Neural cell (in vitro differentiated cells): Measurements from ENCODE around the gene IL36B. TPM values are rescaled to one million over a fixed set of nuclear protein-coding genes. Genes with fewer than 3 reads are reported as not detected.

Experiments used
- H2AFZ ChIP-seq: fragments of 200-600, 300-800 bp; sonication (generic), shearing (Covaris generic); 2 replicates; pipeline ENCODE4 v1.6.0; 2014; ENCODE audit warnings: low read depth, mild to moderate bottlenecking, antibody characterized with exemption, low read length, moderate library complexity
- H3F3A ChIP-seq: fragments of 200-600 bp; shearing (Covaris generic); 2 replicates; pipeline ENCODE4 v1.6.1; 2016; ENCODE audit warnings: mild to moderate bottlenecking, moderate library complexity, mixed read lengths, antibody characterized with exemption, low read length; ENCODE audit not compliant: insufficient read depth, poor library complexity, severe bottlenecking
- H3K27ac ChIP-seq: fragments of 200-600, 300-800 bp; sonication (generic), shearing (Covaris generic); 2 replicates; pipeline ENCODE4 v1.5.1; 2014; ENCODE audit warnings: mild to moderate bottlenecking, low read length, moderate library complexity
- H3K27me3 ChIP-seq: fragments of 300-800, 200-600 bp; sonication (generic), shearing (Covaris generic); 2 replicates; pipeline ENCODE4 v1.6.0; 2014; ENCODE audit warnings: mild to moderate bottlenecking, low read depth, low read length, moderate library complexity; ENCODE audit not compliant: insufficient read depth
- H3K36me3 ChIP-seq: fragments of 300-800, 200-600 bp; sonication (generic), shearing (Covaris generic); 2 replicates; pipeline ENCODE4 v1.5.1; 2014; ENCODE audit warnings: mild to moderate bottlenecking, antibody characterized with exemption, low read length, moderate library complexity; ENCODE audit not compliant: insufficient read depth
- H3K4me2 ChIP-seq: fragments of 300-800, 200-600 bp; sonication (generic), shearing (Covaris generic); 2 replicates; pipeline ENCODE4 v1.6.0; 2014; ENCODE audit warnings: mild to moderate bottlenecking, low read length
- H3K4me3 ChIP-seq: fragments of 300-800, 200-600 bp; sonication (generic), shearing (Covaris generic); 2 replicates; pipeline ENCODE4 v1.5.1; 2014; ENCODE audit warnings: mild to moderate bottlenecking, low read length, moderate library complexity
- H3K79me2 ChIP-seq: fragments of 200-600 bp; shearing (Covaris generic); replicated peaks from 2 replicates; pipeline ENCODE4 v1.6.0; 2014; ENCODE audit warnings: mild to moderate bottlenecking, low read length, moderate library complexity; ENCODE audit not compliant: insufficient read depth
- H3K9ac ChIP-seq: fragments of 300-800, 200-600 bp; sonication (generic), shearing (Covaris generic); 2 replicates; pipeline ENCODE4 v1.6.1; 2016; ENCODE audit warnings: mild to moderate bottlenecking, low read length, mixed read lengths
- H3K9me2 ChIP-seq: fragments of 200-600 bp; shearing (Covaris generic); 2 replicates; pipeline ENCODE4 v1.6.1; 2016; ENCODE audit warnings: mild to moderate bottlenecking, low read length, mixed read lengths; ENCODE audit not compliant: insufficient read depth
- H3K9me3 ChIP-seq: fragments of 200-600, 300-800 bp; sonication (generic), shearing (Covaris generic); 2 replicates; pipeline ENCODE4 v1.6.1; 2016; ENCODE audit warnings: mild to moderate bottlenecking, mixed run types, low read length, moderate library complexity, mixed read lengths
- H4K20me1 ChIP-seq: fragments of 200-600 bp; shearing (Covaris generic); 2 replicates; pipeline ENCODE4 v1.6.1; 2016; ENCODE audit warnings: mild to moderate bottlenecking, mixed run types; ENCODE audit not compliant: insufficient read depth
- CTCF ChIP-seq: fragments of 450-650 bp; IDR thresholded peaks from 2 replicates; pipeline ENCODE4 v1.5.1; 2014; ENCODE audit warnings: antibody characterized with exemption, mild to moderate bottlenecking, moderate library complexity; ENCODE audit not compliant: poor library complexity, severe bottlenecking
- EP300 ChIP-seq: fragments of 450-650 bp; conservative IDR thresholded peaks from 2 replicates; pipeline ENCODE4 v1.6.1; 2014; ENCODE audit warnings: antibody characterized with exemption, mild to moderate bottlenecking, moderate library complexity; ENCODE audit not compliant: poor library complexity, severe bottlenecking
- EZH2 ChIP-seq: fragments of 200-600, 300-800 bp; shearing (Covaris generic), sonication (generic); IDR thresholded peaks from 2 replicates; pipeline ENCODE4 v1.6.1; 2014; ENCODE audit warnings: antibody characterized with exemption, low read length, borderline replicate concordance, mild to moderate bottlenecking; ENCODE audit not compliant: insufficient read depth, poor library complexity, severe bottlenecking
- MXI1 ChIP-seq: fragments of 450-650 bp; conservative IDR thresholded peaks from 2 replicates; pipeline ENCODE4 v1.6.1; 2014; ENCODE audit warnings: antibody characterized with exemption, mild to moderate bottlenecking; ENCODE audit not compliant: poor library complexity, severe bottlenecking
- POLR2AphosphoS5 ChIP-seq: IDR thresholded peaks from 2 replicates; pipeline ENCODE4 v1.6.1; 2012
- RAD21 ChIP-seq: fragments of 450-650 bp; conservative IDR thresholded peaks from 2 replicates; pipeline ENCODE4 v1.6.1; 2014; ENCODE audit warnings: antibody characterized with exemption, mild to moderate bottlenecking, moderate library complexity
- SMC3 ChIP-seq: fragments of 450-650 bp; conservative IDR thresholded peaks from 2 replicates; pipeline ENCODE4 v1.6.1; 2014; ENCODE audit warnings: antibody characterized with exemption, mild to moderate bottlenecking, moderate library complexity; ENCODE audit not compliant: poor library complexity
- TAF1 ChIP-seq: IDR thresholded peaks from 2 replicates; pipeline ENCODE4 v1.6.1; 2012; ENCODE audit warnings: low read depth
- polyA plus RNA-seq: library from polyadenylated mRNA; depleted of rRNA; stranded (reverse); fragments of >200 nt; gene quantifications from 2 replicates; pipeline ENCODE4 v1.2.3, GENCODE V29; 2014
- TF ChIP-seq, protein P1 (sequence below): IDR thresholded peaks from 2 replicates; pipeline ENCODE4 v1.6.1; 2012; ENCODE audit warnings: borderline replicate concordance

The IL36B gene
- polyA plus RNA-seq, 1 donor from 2014 or later, result not detected

DNA sequence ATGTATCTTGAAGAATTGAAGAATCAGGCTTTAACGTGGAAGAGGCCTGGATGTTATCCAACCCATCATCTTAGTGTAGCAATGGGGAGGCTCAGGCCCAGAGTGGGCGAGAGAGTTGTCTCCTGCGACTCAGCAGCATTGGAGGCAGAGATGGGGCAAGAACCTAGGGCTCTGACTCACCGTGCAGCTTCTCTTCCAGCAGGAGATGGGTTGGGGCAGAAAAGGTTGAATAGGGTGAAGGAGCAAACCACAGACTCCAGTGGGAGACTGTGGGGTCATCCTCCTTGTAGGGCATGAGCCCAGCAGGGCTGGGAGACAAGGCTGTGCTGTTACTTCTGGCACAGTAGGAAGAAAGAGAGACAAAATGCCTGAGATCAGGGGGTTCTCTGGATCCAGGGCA, 7.7 kb upstream of the IL36B start:
- no peaks in the 10 kb centered on the region for H3K27me3 ChIP-seq
- H3K27ac ChIP-seq, result no peak overlapping the region
- no peak overlapping the region for H3K4me2 ChIP-seq
- no peak overlapping the region for H3K9ac ChIP-seq
- H3K9me2 ChIP-seq, result no peaks in the 10 kb centered on the region
- H3F3A ChIP-seq, result no peaks in the 10 kb centered on the region
- H3K79me2 ChIP-seq, result no peaks in the 10 kb centered on the region
- H2AFZ ChIP-seq, result no peak overlapping the region
- H3K9me3 ChIP-seq, result no peaks in the 10 kb centered on the region
- TF ChIP-seq MXI1 (no peak), CTCF (no peak), EZH2 (no peak), RAD21 (no peak), SMC3 (no peak), TAF1 (no peak), EP300 (no peak)
- TF ChIP-seq, protein P1, sequence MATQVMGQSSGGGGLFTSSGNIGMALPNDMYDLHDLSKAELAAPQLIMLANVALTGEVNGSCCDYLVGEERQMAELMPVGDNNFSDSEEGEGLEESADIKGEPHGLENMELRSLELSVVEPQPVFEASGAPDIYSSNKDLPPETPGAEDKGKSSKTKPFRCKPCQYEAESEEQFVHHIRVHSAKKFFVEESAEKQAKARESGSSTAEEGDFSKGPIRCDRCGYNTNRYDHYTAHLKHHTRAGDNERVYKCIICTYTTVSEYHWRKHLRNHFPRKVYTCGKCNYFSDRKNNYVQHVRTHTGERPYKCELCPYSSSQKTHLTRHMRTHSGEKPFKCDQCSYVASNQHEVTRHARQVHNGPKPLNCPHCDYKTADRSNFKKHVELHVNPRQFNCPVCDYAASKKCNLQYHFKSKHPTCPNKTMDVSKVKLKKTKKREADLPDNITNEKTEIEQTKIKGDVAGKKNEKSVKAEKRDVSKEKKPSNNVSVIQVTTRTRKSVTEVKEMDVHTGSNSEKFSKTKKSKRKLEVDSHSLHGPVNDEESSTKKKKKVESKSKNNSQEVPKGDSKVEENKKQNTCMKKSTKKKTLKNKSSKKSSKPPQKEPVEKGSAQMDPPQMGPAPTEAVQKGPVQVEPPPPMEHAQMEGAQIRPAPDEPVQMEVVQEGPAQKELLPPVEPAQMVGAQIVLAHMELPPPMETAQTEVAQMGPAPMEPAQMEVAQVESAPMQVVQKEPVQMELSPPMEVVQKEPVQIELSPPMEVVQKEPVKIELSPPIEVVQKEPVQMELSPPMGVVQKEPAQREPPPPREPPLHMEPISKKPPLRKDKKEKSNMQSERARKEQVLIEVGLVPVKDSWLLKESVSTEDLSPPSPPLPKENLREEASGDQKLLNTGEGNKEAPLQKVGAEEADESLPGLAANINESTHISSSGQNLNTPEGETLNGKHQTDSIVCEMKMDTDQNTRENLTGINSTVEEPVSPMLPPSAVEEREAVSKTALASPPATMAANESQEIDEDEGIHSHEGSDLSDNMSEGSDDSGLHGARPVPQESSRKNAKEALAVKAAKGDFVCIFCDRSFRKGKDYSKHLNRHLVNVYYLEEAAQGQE, result no peak
- no peak overlapping the region for H3K4me3 ChIP-seq
- no peaks in the 10 kb centered on the region for H3K36me3 ChIP-seq
- no peaks in the 10 kb centered on the region for H4K20me1 ChIP-seq

DNA sequence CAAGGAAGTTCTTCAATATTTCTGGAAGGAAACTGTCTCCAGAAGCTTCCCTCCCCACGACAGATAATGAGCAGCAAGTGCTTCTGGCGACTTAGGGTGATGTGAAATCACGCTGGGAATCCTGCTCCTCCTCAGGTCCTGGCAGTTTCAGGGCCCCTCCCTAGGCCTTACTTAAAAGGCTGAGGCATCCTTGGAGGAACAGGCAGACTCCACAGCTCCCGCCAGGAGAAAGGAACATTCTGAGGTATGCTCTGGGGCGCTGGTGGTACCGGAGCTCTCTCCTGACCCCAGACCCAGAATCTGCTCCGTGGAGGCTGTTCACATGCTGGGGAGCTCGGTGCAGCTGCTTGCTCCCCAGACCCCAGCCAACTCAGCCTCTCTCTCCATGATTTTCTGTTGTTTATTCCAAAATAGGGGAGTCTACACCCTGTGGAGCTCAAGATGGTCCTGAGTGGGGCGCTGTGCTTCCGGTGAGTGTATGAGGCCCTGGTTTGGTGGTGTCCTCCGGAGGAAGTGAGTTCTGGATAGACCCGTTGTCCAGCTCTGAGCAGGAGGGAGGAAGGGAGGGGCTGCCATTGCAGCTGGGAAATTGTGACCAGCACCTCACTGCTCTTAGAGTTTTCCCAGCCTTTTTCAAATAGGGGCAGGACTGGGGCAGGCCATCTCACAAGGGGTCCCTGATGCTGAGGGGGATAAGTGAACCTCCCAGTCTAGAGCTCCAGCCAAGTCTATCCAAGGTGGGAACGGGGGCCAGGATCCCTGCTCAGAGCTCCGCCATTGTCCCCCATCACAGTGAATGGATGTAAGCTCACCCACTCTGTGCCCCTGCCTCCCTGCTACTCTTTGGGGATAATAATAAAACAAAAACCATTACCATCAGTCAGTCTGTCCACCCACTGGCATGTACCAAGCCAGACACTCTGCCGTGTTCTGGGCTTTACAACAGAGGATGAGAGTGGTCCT, 6.6 kb upstream of the IL36B start, which contains the start of gene IL36RN:
TSS of gene IL36RN (plus strand) at position 201 of the 963 bp plus-strand sequence. CDS start at position 442, 241 bp downstream.
- Histone ChIP-seq H3K27me3 (no peaks in the 10 kb centered on the region), H3K4me3 (no peak within 1 kb of the TSS), H3K79me2 (no peaks in the 10 kb centered on the region), H4K20me1 (no peaks in the 10 kb centered on the region), H3K9me2 (no peaks in the 10 kb centered on the region), H3K4me2 (no peak within 1 kb of the TSS), H3F3A (no peaks in the 10 kb centered on the region), H2AFZ (no peak within 1 kb of the TSS), H3K9ac (no peak within 1 kb of the TSS), H3K36me3 (no peaks in the 10 kb centered on the region), H3K27ac (no peak within 1 kb of the TSS), H3K9me3 (peaks cover 5% of the 10 kb centered on the region)
- TF ChIP-seq TAF1 (no peak), EZH2 (no peak), POLR2AphosphoS5 (no peak), MXI1 (no peak), EP300 (no peak), RAD21 (no peak), CTCF (no peak), SMC3 (no peak)
- TF ChIP-seq, protein P1, result no peak
